HEK293 (cell line): ENCODE measurements around the gene UBA6.

Experiments used
- ZNF214 ChIP-seq: fragments of 450-650 bp; formaldehyde crosslinking; IDR thresholded peaks from 2 replicates; pipeline ENCODE4 v1.5.1; 2017; ENCODE audit warnings: missing biosample characterization, mild to moderate bottlenecking, missing genetic modification characterization, borderline replicate concordance
- ZNF292 ChIP-seq: fragments of 450-650 bp; formaldehyde crosslinking; IDR thresholded peaks from 2 replicates; pipeline ENCODE4 v1.5.1; 2016; ENCODE audit warnings: low read depth, missing biosample characterization, missing genetic modification characterization, borderline replicate concordance
- TF ChIP-seq, protein P1 (sequence below): fragments of 450-650 bp; formaldehyde crosslinking; IDR thresholded peaks from 2 replicates; pipeline ENCODE4 v1.5.1; 2016; ENCODE audit warnings: missing biosample characterization, missing genetic modification characterization
- TF ChIP-seq, protein P2 (sequence below): fragments of 450-650 bp; formaldehyde crosslinking; IDR thresholded peaks from 2 replicates; pipeline ENCODE4 v1.5.1; 2016; ENCODE audit warnings: missing biosample characterization, missing genetic modification characterization
- TF ChIP-seq, protein P3 (sequence below): fragments of 450-650 bp; formaldehyde crosslinking; IDR thresholded peaks from 2 replicates; pipeline ENCODE4 v1.5.1; 2016; ENCODE audit warnings: missing biosample characterization, missing genetic modification characterization

DNA sequence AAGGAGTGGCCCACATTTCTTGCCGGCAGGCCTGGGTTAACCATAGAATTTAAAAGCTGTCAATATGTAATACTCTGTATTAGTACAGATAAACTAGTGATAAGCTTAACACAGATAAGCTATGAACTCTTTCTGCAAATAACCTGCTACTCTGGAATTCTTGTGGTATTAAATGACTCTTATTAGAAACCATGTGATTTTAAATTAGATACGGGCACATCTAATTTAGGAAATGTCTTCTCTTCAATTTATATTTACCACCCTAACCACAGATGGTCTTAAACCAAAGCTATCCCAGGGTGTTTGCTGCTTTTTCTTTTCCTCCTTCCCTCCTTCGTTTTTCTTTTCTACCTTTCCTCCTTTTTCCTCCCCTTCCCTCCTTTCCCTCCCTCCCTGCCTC, 48.3 kb upstream of the UBA6 start:
- TF ChIP-seq ZNF214 (no peak), ZNF292 (tag by site-specific recombination) (no peak)
- TF ChIP-seq, protein P1, sequence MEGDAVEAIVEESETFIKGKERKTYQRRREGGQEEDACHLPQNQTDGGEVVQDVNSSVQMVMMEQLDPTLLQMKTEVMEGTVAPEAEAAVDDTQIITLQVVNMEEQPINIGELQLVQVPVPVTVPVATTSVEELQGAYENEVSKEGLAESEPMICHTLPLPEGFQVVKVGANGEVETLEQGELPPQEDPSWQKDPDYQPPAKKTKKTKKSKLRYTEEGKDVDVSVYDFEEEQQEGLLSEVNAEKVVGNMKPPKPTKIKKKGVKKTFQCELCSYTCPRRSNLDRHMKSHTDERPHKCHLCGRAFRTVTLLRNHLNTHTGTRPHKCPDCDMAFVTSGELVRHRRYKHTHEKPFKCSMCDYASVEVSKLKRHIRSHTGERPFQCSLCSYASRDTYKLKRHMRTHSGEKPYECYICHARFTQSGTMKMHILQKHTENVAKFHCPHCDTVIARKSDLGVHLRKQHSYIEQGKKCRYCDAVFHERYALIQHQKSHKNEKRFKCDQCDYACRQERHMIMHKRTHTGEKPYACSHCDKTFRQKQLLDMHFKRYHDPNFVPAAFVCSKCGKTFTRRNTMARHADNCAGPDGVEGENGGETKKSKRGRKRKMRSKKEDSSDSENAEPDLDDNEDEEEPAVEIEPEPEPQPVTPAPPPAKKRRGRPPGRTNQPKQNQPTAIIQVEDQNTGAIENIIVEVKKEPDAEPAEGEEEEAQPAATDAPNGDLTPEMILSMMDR (tag by site-specific recombination), result no peak
- TF ChIP-seq, protein P2, sequence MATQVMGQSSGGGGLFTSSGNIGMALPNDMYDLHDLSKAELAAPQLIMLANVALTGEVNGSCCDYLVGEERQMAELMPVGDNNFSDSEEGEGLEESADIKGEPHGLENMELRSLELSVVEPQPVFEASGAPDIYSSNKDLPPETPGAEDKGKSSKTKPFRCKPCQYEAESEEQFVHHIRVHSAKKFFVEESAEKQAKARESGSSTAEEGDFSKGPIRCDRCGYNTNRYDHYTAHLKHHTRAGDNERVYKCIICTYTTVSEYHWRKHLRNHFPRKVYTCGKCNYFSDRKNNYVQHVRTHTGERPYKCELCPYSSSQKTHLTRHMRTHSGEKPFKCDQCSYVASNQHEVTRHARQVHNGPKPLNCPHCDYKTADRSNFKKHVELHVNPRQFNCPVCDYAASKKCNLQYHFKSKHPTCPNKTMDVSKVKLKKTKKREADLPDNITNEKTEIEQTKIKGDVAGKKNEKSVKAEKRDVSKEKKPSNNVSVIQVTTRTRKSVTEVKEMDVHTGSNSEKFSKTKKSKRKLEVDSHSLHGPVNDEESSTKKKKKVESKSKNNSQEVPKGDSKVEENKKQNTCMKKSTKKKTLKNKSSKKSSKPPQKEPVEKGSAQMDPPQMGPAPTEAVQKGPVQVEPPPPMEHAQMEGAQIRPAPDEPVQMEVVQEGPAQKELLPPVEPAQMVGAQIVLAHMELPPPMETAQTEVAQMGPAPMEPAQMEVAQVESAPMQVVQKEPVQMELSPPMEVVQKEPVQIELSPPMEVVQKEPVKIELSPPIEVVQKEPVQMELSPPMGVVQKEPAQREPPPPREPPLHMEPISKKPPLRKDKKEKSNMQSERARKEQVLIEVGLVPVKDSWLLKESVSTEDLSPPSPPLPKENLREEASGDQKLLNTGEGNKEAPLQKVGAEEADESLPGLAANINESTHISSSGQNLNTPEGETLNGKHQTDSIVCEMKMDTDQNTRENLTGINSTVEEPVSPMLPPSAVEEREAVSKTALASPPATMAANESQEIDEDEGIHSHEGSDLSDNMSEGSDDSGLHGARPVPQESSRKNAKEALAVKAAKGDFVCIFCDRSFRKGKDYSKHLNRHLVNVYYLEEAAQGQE (tag by site-specific recombination), result no peak
- TF ChIP-seq, protein P3, sequence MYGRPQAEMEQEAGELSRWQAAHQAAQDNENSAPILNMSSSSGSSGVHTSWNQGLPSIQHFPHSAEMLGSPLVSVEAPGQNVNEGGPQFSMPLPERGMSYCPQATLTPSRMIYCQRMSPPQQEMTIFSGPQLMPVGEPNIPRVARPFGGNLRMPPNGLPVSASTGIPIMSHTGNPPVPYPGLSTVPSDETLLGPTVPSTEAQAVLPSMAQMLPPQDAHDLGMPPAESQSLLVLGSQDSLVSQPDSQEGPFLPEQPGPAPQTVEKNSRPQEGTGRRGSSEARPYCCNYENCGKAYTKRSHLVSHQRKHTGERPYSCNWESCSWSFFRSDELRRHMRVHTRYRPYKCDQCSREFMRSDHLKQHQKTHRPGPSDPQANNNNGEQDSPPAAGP (tag by site-specific recombination), result no peak
